Mesenchymal stem cell (in vitro differentiated cells and primary cell): ENCODE measurements around the gene NDUFA13.

Experiments used
- DNase-seq: peaks from one replicate; pipeline ENCODE4 v3.0.0-alpha.2; 2013
- H2AFZ ChIP-seq: one replicate; pipeline ENCODE4 v1.6.1; 2013; ENCODE audit warnings: low read depth, mild to moderate bottlenecking, control low read depth, inconsistent platforms, low read length, moderate library complexity
- H2AK5ac ChIP-seq: 2 replicates; pipeline ENCODE4 v1.6.1; 2013; ENCODE audit warnings: low read length, moderate library complexity, mild to moderate bottlenecking, inconsistent platforms; ENCODE audit not compliant: severe bottlenecking
- H2BK120ac ChIP-seq: one replicate; pipeline ENCODE4 v1.6.1; 2013; ENCODE audit warnings: low read depth, mild to moderate bottlenecking, inconsistent platforms, low read length, moderate library complexity
- H2BK12ac ChIP-seq, 2 experiments: one replicate each; pipeline ENCODE4 v1.6.1; 2013; ENCODE audit warnings: inconsistent platforms in 2 of 2, low read length in 2 of 2, mild to moderate bottlenecking in 2 of 2, moderate library complexity in 2 of 2, control low read depth in 1 of 2
- H2BK15ac ChIP-seq: one replicate; pipeline ENCODE4 v1.6.1; 2013; ENCODE audit warnings: mild to moderate bottlenecking, low read depth, inconsistent platforms; ENCODE audit not compliant: poor library complexity, severe bottlenecking
- H2BK5ac ChIP-seq: 2 replicates; pipeline ENCODE4 v1.6.1; 2013; ENCODE audit warnings: low read depth, mild to moderate bottlenecking, low read length, control low read depth, inconsistent platforms; ENCODE audit not compliant: poor library complexity, severe bottlenecking
- H3K14ac ChIP-seq, 2 experiments: one replicate each; pipeline ENCODE4 v1.6.1; 2013; ENCODE audit warnings: inconsistent platforms in 2 of 2, low read length in 2 of 2, control low read depth in 1 of 2, mild to moderate bottlenecking in 1 of 2, moderate library complexity in 1 of 2
- H3K18ac ChIP-seq, 2 experiments: one replicate each; pipeline ENCODE4 v1.6.1; 2013; ENCODE audit warnings: inconsistent platforms in 2 of 2, low read length in 2 of 2, control low read depth in 1 of 2, low read depth in 1 of 2, mild to moderate bottlenecking in 1 of 2
- H3K23ac ChIP-seq, 2 experiments: one replicate each; pipeline ENCODE4 v1.6.1; 2013; ENCODE audit warnings: inconsistent platforms in 2 of 2, low read length in 2 of 2, mild to moderate bottlenecking in 2 of 2, moderate library complexity in 2 of 2, control low read depth in 1 of 2
- H3K27ac ChIP-seq: 2 replicates; pipeline ENCODE4 v1.5.1; 2013; ENCODE audit warnings: mild to moderate bottlenecking, moderate library complexity, low read length, control low read depth, inconsistent platforms; ENCODE audit not compliant: poor library complexity, severe bottlenecking
- H3K27me3 ChIP-seq, 2 experiments: 2 replicates each; pipeline versions ENCODE4 v1.6.1 to v1.7.0; 2013; ENCODE audit warnings: low read length in 2 of 2, mild to moderate bottlenecking in 2 of 2, moderate library complexity in 2 of 2, control low read depth in 1 of 2, inconsistent platforms in 1 of 2; ENCODE audit not compliant: control insufficient read depth in 1 of 2, insufficient read depth in 1 of 2
- H3K36me3 ChIP-seq, 2 experiments: 2 replicates each; pipeline versions ENCODE4 v1.6.1 to v1.7.0; 2013; ENCODE audit warnings: low read length in 2 of 2, control low read depth in 1 of 2, inconsistent platforms in 1 of 2, low read depth in 1 of 2, mild to moderate bottlenecking in 1 of 2; ENCODE audit not compliant: insufficient read depth in 2 of 2, control insufficient read depth in 1 of 2
- H3K4ac ChIP-seq, 2 experiments: one replicate each; pipeline ENCODE4 v1.6.1; 2013; ENCODE audit warnings: inconsistent platforms in 2 of 2, low read length in 2 of 2, mild to moderate bottlenecking in 2 of 2, moderate library complexity in 2 of 2, control low read depth in 1 of 2, low read depth in 1 of 2
- H3K4me1 ChIP-seq: 2 replicates; pipeline ENCODE4 v1.6.1; 2013; ENCODE audit warnings: low read depth, low read length, control low read depth; ENCODE audit not compliant: control insufficient read depth, insufficient read depth
- H3K4me2 ChIP-seq: 2 replicates; pipeline ENCODE4 v1.6.1; 2013; ENCODE audit warnings: low read length, mild to moderate bottlenecking, inconsistent platforms; ENCODE audit not compliant: poor library complexity, severe bottlenecking
- H3K4me3 ChIP-seq, 2 experiments: 2 replicates each; pipeline versions ENCODE4 v1.5.1 to v1.7.0; 2013; ENCODE audit warnings: low read length in 2 of 2, mild to moderate bottlenecking in 2 of 2, control low read depth in 1 of 2, low read depth in 1 of 2; ENCODE audit not compliant: insufficient read depth in 1 of 2
- H3K79me1 ChIP-seq: replicated peaks from 2 replicates; pipeline ENCODE4 v1.6.1; 2013; ENCODE audit warnings: mild to moderate bottlenecking, control low read depth, low read length, inconsistent platforms; ENCODE audit not compliant: poor library complexity, severe bottlenecking
- H3K9ac ChIP-seq: 2 replicates; pipeline ENCODE4 v1.7.0; 2013; ENCODE audit warnings: mild to moderate bottlenecking, low read length, moderate library complexity
- H3K9me3 ChIP-seq: 2 replicates; pipeline ENCODE4 v1.7.0; 2013; ENCODE audit warnings: mild to moderate bottlenecking, low read length; ENCODE audit not compliant: control insufficient read depth
- H4K8ac ChIP-seq: one replicate; pipeline ENCODE4 v1.6.1; 2013; ENCODE audit warnings: inconsistent platforms, mild to moderate bottlenecking, low read length, moderate library complexity
- H4K91ac ChIP-seq: one replicate; pipeline ENCODE4 v1.6.1; 2013; ENCODE audit warnings: mild to moderate bottlenecking, low read length, inconsistent platforms
- WGBS: methylation state at CpG from one replicate; pipeline ENCODE4 v1.1.7; 2013; ENCODE audit warnings: mixed read lengths; 5-methylcytosine and 5-hydroxymethylcytosine counted together

NDUFA13 gene

GRCh38 chr19:19527371-19527656, 11.3 kb downstream of the NDUFA13 start:
- Histone ChIP-seq H2BK5ac (no peak overlapping the region), H3K23ac (no peak overlapping the region), H2AFZ (no peak overlapping the region), H3K14ac (no peak overlapping the region), H3K4ac (no peak overlapping the region), H3K27ac (no peak overlapping the region), H3K36me3 (peaks cover 26 to 65% of the 10 kb centered on the region in 2 experiments), H2BK12ac (no peak overlapping the region), H2BK15ac (no peak overlapping the region), H3K18ac (no peak overlapping the region), H3K4me2 (no peak overlapping the region), H2BK120ac (no peak overlapping the region), H3K9ac (no peak overlapping the region), H2AK5ac (no peak overlapping the region), H3K27me3 (no peaks in the 10 kb centered on the region), H4K8ac (peak overlapping the region; percentile 23), H4K91ac (no peak overlapping the region), H3K79me1 (peaks cover 33% of the 10 kb centered on the region), H3K4me3 (peak overlapping the region in 1 of 2 experiments; percentile 7), H3K4me1 (peaks cover 25% of the 10 kb centered on the region), H3K9me3 (no peaks in the 10 kb centered on the region)
- WGBS: 98% methylated on average over 9 of the region's 9 CpGs
- DNase-seq: no peak

GRCh38 chr19:19527674-19528625, 11.9 kb downstream of the NDUFA13 start:
- H3K79me1 ChIP-seq: peaks cover 33% of the 10 kb centered on the region
- no peak overlapping the region for H2BK5ac ChIP-seq
- peaks cover 26 to 70% of the 10 kb centered on the region in 2 experiments for H3K36me3 ChIP-seq
- H2AK5ac ChIP-seq: no peak overlapping the region
- no peak overlapping the region for H3K18ac ChIP-seq
- no peak overlapping the region for H3K9ac ChIP-seq
- H2BK15ac ChIP-seq: no peak overlapping the region
- H3K27ac ChIP-seq: no peak overlapping the region
- H3K4me3 ChIP-seq: no peak overlapping the region
- no peak overlapping the region for H3K4ac ChIP-seq
- H4K8ac ChIP-seq: no peak overlapping the region
- no peak overlapping the region for H3K14ac ChIP-seq
- H3K4me1 ChIP-seq: peaks cover 28% of the 10 kb centered on the region
- no peak overlapping the region for H2AFZ ChIP-seq
- H3K9me3 ChIP-seq: no peaks in the 10 kb centered on the region
- no peaks in the 10 kb centered on the region for H3K27me3 ChIP-seq
- WGBS: 97% methylated on average over 26 of the region's 27 CpGs
- no peak for DNase-seq
- no peak overlapping the region for H2BK12ac ChIP-seq
- peak overlapping the region; percentile 37 for H4K91ac ChIP-seq
- H3K23ac ChIP-seq: no peak overlapping the region
- H3K4me2 ChIP-seq: no peak overlapping the region
- no peak overlapping the region for H2BK120ac ChIP-seq

- no peak within 1 kb of the TSS for H2BK5ac ChIP-seq
- no peak within 1 kb of the TSS for H3K18ac ChIP-seq
- peak within 1 kb of the TSS; percentile 37 for H4K91ac ChIP-seq
- H2AK5ac ChIP-seq: no peak within 1 kb of the TSS
- no peak within 1 kb of the TSS for H3K14ac ChIP-seq
- peaks cover 25 to 67% of the 10 kb centered on the region in 2 experiments for H3K36me3 ChIP-seq
- H3K27ac ChIP-seq: no peak within 1 kb of the TSS
- peaks cover 28% of the 10 kb centered on the region for H3K4me1 ChIP-seq
- no peak for DNase-seq
- 88% methylated on average over 47 of the region's 50 CpGs for WGBS
- H3K23ac ChIP-seq: no peak within 1 kb of the TSS
- H2AFZ ChIP-seq: no peak within 1 kb of the TSS
- no peak within 1 kb of the TSS for H3K9ac ChIP-seq
- no peak within 1 kb of the TSS for H4K8ac ChIP-seq
- H3K27me3 ChIP-seq: no peaks in the 10 kb centered on the region
- H2BK120ac ChIP-seq: no peak within 1 kb of the TSS
- peaks cover 32% of the 10 kb centered on the region for H3K79me1 ChIP-seq
- no peak within 1 kb of the TSS for H2BK15ac ChIP-seq
- no peaks in the 10 kb centered on the region for H3K9me3 ChIP-seq
- no peak within 1 kb of the TSS for H3K4ac ChIP-seq
- H2BK12ac ChIP-seq: no peak within 1 kb of the TSS
- no peak within 1 kb of the TSS for H3K4me3 ChIP-seq
- no peak within 1 kb of the TSS for H3K4me2 ChIP-seq
Measured at GRCh38 chr19:19528721-19529490, 12.9 kb downstream of the NDUFA13 start, which contains the start of gene YJEFN3. YJEFN3 (plus strand) TSS chr19:19528911; CDS start chr19:19528933, 22 bp downstream.

GRCh38 chr19:19529783-19530422, 13.9 kb downstream of the NDUFA13 start:
- Histone ChIP-seq H3K4me2 (no peak overlapping the region), H3K36me3 (peaks cover 20 to 59% of the 10 kb centered on the region in 2 experiments), H3K27ac (no peak overlapping the region), H4K8ac (no peak overlapping the region), H2BK5ac (no peak overlapping the region), H2BK120ac (no peak overlapping the region), H3K4me1 (peaks cover 28% of the 10 kb centered on the region), H3K4me3 (no peak overlapping the region), H3K27me3 (no peaks in the 10 kb centered on the region), H3K23ac (no peak overlapping the region), H2AK5ac (no peak overlapping the region), H3K79me1 (peaks cover 24% of the 10 kb centered on the region), H2BK15ac (no peak overlapping the region), H2BK12ac (no peak overlapping the region), H3K14ac (no peak overlapping the region), H4K91ac (no peak overlapping the region), H3K9me3 (no peaks in the 10 kb centered on the region), H2AFZ (no peak overlapping the region), H3K9ac (no peak overlapping the region), H3K4ac (no peak overlapping the region), H3K18ac (no peak overlapping the region)
- no peak for DNase-seq
- 83% methylated on average over 11 of the region's 11 CpGs for WGBS
